GM19035 (cell line): ENCODE data around the gene GNAS-AS1.

ENCODE experiments used
- ATAC-seq: cut with Tn5 transposase; IDR thresholded peaks from one replicate; pipeline ENCODE4 v1.9.1; 2021; ENCODE audit not compliant: unreplicated experiment

The GNAS-AS1 gene

GRCh38 chr20:58850693-58851174, at the start of gene GNAS-AS1:
GNAS-AS1 (minus strand) TSS chr20:58850902.
- ATAC-seq: peak; percentile 77

DNA sequence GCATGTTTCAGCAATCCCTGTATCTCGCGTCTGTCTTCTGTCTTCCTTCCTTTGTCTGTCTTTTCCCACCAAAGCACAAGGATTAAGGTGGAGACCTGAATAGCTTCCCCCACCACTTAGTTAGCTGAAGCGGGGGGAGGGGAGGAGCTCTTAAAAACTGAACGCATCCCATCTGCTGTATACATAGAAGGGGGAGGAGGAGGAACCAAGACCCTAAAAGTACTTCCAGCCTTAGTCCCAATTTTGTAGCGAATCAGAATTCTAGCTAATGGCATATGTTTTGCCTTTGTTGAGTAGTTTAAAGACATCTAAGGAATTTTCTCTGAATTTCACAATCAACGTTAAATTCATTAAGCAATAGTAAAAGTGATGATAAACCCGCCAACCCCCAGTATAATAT, 49.7 kb upstream of the GNAS-AS1 start:
- ATAC-seq: no peak

- no peak for ATAC-seq
Measured at GRCh38 chr20:58899512-58899911, 48.8 kb upstream of the GNAS-AS1 start.

DNA sequence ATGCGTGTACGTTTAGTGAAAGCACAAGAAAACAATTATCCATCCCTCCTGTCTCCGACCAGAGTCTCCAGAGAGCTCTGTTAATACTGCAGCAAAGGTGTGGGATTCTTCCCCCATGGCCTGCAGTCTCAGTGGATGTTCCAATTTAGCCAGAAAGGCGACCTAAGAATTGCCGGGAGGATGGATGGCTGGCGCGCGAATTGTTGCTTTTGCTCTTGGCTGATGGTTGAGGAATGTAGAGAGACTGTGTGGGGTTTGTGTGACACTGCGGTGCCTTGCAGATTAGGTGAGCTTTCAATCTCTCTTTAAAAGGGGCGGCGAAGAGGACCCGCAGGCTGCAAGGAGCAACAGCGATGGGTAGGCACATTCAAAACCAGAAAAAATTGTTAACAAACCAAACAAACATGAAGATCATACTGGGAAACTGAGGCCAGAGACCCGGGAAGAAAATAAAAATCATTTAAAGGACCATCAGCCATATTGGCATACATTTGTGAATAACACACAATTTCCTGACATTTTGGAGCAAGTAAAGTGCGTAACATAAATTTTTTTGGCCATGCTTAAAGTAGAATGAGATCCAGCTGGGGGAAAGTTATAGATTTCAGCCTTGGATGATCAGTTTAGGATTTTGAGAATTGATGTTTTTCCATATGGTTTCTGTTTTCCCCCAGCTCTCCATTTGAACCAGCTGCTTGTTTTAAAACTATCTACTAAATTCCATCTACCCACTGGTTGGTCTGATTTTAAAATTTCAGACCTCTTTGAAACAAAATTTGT, 48.1 kb upstream of the GNAS-AS1 start:
- no peak for ATAC-seq

DNA sequence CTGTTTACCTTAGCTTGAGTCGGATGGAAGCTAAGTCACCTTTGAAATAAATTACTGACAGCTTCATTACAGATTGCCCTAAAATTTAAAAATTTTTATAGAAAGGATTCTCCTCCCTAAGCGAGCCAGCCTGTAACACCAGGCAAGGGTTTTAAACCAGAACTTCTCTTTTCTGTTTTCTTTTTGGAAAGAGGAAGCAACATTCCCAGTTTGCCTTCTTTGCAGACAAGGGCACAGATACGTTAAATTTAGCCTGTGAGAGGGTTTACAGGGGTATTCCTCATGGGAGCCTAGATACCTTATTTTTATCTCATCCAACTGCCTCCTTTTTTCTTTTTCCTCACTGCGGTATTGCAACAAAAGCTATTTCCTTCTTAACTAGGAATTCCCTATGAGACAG, 46.8 kb upstream of the GNAS-AS1 start:
- no peak for ATAC-seq

- ATAC-seq: no peak
Measured at GRCh38 chr20:58896820-58897219, 46.1 kb upstream of the GNAS-AS1 start.

DNA sequence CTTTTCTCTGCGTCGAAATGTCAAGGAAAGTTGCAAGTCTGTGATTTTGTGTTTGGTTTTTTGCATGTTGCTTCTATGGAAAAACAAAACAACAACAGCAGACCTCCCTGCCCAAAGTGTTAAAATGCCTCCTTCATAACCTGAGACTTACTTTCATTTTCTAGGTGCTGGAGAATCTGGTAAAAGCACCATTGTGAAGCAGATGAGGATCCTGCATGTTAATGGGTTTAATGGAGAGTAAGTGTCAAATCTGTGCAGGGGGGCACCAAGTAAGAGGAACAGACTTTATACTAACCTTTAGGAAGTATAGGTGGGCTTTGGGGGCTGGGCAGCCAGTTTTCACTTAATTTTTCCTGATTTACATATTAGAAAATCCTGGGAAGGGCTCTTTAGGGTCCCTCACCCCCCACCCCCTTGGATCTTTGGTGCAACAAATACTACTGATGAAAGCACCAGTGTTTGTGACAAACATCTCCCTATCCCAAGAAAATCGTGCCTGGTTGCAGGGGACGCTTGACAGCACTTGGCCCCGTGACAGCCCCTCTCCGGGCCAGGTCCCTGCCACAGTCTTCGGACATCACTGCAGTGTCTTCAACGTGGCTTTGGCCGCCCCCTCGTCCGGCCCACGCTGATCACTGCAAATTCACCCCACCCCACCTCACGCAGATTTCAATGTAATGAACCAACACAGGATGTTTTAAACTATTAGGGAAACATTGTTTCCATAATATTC, 44.9 kb upstream of the GNAS-AS1 start:
- no peak for ATAC-seq

DNA sequence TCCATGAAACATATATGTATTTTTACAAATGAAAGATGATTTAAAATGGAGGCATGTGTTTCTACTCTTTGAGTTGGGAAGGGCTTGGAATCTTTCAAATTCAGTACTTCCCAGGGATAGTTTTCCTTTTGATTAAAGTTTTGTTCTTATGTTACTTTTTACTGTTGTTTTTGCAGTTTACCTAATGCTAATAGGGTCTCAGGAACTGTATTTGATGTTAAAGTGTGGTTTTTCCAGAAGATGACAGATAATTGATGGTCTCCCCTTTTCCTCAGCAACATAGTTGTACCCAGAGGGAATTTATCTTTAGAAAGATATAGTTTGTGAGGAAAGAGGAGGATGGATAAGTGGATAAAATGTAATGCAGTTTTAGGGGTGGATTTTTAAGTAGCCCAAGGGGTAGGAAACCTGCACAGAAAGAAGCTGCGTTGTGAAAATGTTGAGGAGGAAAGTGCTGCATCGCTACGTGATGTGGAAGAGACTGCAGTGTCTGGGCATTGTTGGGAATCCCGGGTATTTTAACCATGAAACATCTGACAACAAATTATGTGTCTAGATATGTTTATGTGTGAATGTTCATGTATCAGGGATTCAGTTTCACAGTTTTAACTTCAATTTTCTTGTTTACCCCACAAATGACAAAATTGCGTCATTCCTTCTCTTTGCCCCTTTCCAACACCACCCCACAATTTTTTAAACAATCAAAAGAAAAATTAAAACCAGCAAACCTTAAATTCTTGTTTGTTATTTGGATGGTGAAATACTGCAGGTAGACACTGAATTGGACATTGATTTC, 44.1 kb upstream of the GNAS-AS1 start:
- ATAC-seq: no peak

GRCh38 chr20:58893355-58894120, 42.8 kb upstream of the GNAS-AS1 start:
- no peak for ATAC-seq

DNA sequence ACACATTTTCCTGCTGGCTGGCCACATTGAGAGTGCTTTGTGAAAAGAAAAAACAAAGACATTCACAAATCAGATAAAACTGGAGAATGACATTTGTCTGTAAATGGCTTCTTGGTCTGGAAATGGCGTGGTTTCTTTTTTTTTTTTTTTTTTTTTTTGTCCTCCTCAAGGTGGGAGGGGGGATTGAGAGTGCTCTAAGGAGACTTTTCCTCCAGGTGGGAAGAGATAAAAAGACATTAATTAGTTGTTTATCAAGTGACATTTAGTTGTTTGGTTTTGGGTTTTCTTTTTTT, 42.2 kb upstream of the GNAS-AS1 start:
- ATAC-seq: no peak

GRCh38 chr20:58892141-58892931, 41.6 kb upstream of the GNAS-AS1 start:
- ATAC-seq: no peak

DNA sequence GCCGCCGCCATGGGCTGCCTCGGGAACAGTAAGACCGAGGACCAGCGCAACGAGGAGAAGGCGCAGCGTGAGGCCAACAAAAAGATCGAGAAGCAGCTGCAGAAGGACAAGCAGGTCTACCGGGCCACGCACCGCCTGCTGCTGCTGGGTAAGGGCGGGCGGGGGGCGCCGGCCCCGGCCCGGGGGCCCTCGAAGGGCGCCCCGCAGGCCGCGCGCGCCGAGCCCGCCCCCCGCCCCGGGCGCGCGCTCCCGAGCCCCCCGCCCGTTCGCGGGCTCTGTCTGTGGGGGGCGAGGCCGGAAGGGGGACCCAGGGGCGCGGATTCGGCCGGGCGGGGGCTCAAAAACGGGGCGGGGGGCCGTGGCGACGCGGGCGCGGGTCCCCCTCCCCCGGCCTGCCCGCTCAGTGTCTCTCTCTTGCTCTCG, 41.0 kb upstream of the GNAS-AS1 start:
- ATAC-seq: no peak

GRCh38 chr20:58891086-58891717, 40.5 kb upstream of the GNAS-AS1 start:
- ATAC-seq: no peak

DNA sequence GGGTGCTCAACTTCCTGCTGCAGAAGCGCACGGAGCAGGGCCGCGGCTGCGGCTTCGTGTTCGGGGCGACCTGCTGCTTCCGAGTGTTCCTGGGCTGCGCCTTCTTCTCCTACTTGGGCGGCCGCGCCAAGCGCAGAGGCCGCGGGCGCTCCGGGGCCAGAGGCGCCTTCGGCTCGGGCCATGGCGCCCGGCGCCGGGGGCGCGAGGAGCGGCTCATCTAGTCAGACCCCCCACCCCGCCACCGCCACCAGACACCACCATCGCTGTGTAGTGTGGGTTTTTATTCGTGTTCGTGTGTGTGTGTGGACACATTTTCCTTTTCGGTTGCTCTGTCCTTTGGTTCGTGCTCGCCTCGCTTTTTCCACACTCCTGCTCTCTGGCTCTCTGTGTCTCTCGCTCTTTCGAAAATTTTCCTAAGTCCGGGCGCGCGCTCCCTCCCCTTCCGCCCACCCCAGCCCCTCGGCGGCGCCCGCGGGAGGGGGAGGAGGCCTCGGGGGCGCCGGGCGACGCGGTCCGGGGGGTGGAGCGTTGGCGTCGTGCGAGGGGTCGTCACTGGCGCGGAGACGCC, 39.9 kb upstream of the GNAS-AS1 start:
- no peak for ATAC-seq

DNA sequence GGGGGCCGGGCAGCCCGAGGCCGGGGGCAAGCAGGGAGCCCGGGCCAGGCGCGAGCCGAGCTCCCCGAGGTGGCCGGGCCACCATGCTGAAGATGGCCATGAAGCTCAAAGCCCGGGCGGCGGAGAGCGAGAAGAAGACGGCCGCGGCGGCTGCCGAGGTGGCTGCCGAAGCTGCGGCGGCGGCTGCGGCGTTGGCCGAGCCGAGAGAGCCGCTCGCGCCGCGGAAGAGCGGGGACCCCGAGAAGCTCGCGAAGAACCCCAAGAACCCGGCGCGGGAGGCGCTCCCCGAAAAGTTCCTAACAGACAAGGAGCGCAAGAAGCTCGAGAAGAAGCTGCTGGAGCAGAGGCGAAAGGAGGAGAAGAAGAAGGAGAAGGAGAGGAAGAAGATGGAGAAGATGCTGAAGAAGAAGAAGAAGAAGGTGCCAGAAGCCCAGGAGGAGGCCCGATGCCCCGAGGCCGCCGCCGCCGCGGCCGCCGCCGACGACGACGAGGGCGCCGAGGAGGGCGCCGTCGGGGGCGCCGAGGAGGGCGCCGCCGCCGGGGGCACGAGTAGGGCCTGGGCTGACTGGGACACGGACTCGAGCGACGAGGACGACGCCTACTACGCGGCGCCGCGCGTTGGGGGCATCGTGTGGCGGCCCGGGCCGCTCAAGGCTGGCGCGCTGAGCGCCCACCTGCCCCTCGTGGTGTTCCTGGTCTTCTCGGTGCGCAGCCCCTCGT, 39.3 kb upstream of the GNAS-AS1 start:
- ATAC-seq: no peak

- ATAC-seq: no peak
Measured at GRCh38 chr20:58889334-58889760, 38.6 kb upstream of the GNAS-AS1 start.

DNA sequence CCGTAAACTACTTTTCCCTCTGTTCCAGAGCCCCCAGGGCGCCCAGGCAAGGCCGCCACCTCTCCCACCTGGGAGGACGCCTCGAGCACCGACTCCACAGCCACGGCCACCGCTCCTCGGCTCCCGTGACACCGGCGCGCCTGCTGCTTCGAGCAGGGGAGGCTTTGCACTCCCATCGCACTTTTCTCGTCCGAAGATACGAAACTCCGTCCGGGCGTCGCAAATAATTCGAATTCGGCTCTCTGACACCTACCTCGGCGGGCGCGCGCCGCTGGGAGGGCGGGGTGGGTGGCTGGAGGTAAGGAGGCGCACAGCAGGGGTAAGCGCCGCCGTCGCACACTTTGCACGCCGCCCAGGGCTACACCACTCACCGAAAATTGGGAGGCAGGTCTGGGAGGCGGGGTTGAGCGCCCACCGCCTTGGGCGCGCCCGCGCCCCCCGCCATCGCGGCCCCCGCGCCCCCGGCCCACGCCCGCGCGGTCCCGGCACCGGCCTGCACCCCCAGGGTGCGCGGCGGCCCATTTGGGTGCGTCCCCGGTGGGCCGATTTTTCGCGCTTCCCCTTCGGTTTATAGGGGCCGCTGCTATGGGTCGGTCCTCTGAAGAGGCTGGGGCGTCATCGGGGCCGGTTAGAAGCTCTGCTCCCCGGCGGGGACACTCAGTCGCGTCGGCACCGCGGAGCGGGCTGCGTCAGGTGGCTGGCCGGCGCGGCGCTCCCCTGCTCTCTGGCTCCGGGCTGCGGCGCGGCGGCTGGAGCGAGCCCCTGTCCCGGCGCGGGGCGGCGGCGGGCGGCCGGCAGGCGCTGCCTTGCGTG, 38.0 kb upstream of the GNAS-AS1 start:
- ATAC-seq: peak; percentile 42

- no peak for ATAC-seq
Measured at GRCh38 chr20:58888103-58888502, 37.4 kb upstream of the GNAS-AS1 start.
